DND-41 (cell line): Measurements from ENCODE around the gene AOPEP.

Experiments used
- CTCF ChIP-seq: IDR thresholded peaks from 2 replicates; pipeline ENCODE4 v1.5.1; 2012; ENCODE audit warnings: borderline replicate concordance, low read length, moderate library complexity, mild to moderate bottlenecking; ENCODE audit not compliant: poor library complexity, severe bottlenecking; ENCODE audit errors: extremely low read depth
- EZH2 ChIP-seq: IDR thresholded peaks from 3 replicates; pipeline ENCODE4 v1.6.1; 2012; ENCODE audit warnings: borderline replicate concordance, low read depth, mild to moderate bottlenecking, moderate library complexity, low read length, inconsistent platforms; ENCODE audit not compliant: severe bottlenecking

GRCh38 chr9:95057101-95057500 lies 330.6 kb downstream of the AOPEP start:
- TF ChIP-seq CTCF (no peak), EZH2 (no peak)
